Smooth muscle cell (in vitro differentiated cells): ENCODE data around the gene CD300E. TPM values are rescaled to one million over a fixed set of nuclear protein-coding genes. Genes with fewer than 3 reads are reported as not detected.

Experiments used
- DNase-seq: peaks from one replicate; lab custom pipeline; 2025; ENCODE audit not compliant: unreplicated experiment; lab: John Stamatoyannopoulos, UW
- H2AFZ ChIP-seq: fragments of 200-600 bp; sonication (generic); 2 replicates; pipeline ENCODE4 v1.6.0; 2016; ENCODE audit warnings: antibody characterized with exemption, low read depth, mild to moderate bottlenecking
- H3F3A ChIP-seq: fragments of 200-600 bp; sonication (generic); 2 replicates; pipeline ENCODE4 v1.6.0; 2017; ENCODE audit warnings: antibody characterized with exemption, low read depth
- H3K27ac ChIP-seq: fragments of 200-600 bp; sonication (generic); 2 replicates; pipeline ENCODE4 v1.5.1; 2016; ENCODE audit warnings: low read depth, mild to moderate bottlenecking
- H3K27me3 ChIP-seq: fragments of 200-600 bp; sonication (generic); 2 replicates; pipeline ENCODE4 v1.6.1; 2016; ENCODE audit warnings: low read depth, mild to moderate bottlenecking
- H3K36me3 ChIP-seq: fragments of 200-600 bp; sonication (generic); 2 replicates; pipeline ENCODE4 v1.5.1; 2016; ENCODE audit warnings: low read depth
- H3K4me1 ChIP-seq: fragments of 200-600 bp; sonication (generic); 2 replicates; pipeline ENCODE4 v1.5.1; 2016; ENCODE audit warnings: low read depth
- H3K4me2 ChIP-seq: fragments of 200-600 bp; sonication (generic); 2 replicates; pipeline ENCODE4 v1.6.0; 2016; ENCODE audit warnings: mild to moderate bottlenecking
- H3K4me3 ChIP-seq: fragments of 200-600 bp; sonication (generic); 2 replicates; pipeline ENCODE4 v1.5.1; 2016; ENCODE audit warnings: mild to moderate bottlenecking
- H3K79me2 ChIP-seq: fragments of 200-600 bp; sonication (generic); 2 replicates; pipeline ENCODE4 v1.6.0; 2016; ENCODE audit warnings: low read depth, mild to moderate bottlenecking
- H3K9ac ChIP-seq: fragments of 200-600 bp; sonication (generic); 2 replicates; pipeline ENCODE4 v1.6.0; 2016; ENCODE audit warnings: low read depth
- H3K9me3 ChIP-seq: fragments of 200-600 bp; sonication (generic); replicated peaks from 2 replicates; pipeline ENCODE4 v1.5.1; 2016; ENCODE audit warnings: low read depth
- H4K20me1 ChIP-seq: fragments of 200-600 bp; sonication (generic); 2 replicates; pipeline ENCODE4 v1.6.0; 2016; ENCODE audit warnings: low read depth
- CTCF ChIP-seq: fragments of 200-600 bp; sonication (generic); IDR thresholded peaks from 2 replicates; pipeline ENCODE4 v1.5.1; 2017; ENCODE audit warnings: borderline replicate concordance, mild to moderate bottlenecking, antibody characterized with exemption; ENCODE audit not compliant: insufficient read depth, poor library complexity, severe bottlenecking
- whole genome bisulfite sequencing: methylation state at CpG from one replicate; pipeline ENCODE4 v1.1.7; 2016; ENCODE audit warnings: low lambda C conversion rate; 5-methylcytosine and 5-hydroxymethylcytosine counted together
- polyA plus RNA-seq: library from polyadenylated mRNA; unstranded; fragments of >200 nt; fragmentation: Nextera tagmentation; extraction: Ambion mirVana; gene quantifications from 2 replicates; pipeline ENCODE4 v1.2.1, GENCODE V29; 2016
- total RNA-seq: library from RNA; depleted of rRNA; stranded (reverse); fragments of >200 nt; gene quantifications from 2 replicates; pipeline ENCODE4 v1.2.3, GENCODE V29; 2014

Gene CD300E
- total and polyA plus RNA-seq, 2 experiments from 2014 or later: not detected

GRCh38 chr17:74652020-74652419 lies 28.5 kb upstream of the CD300E start:
- no peak overlapping the region for H2AFZ ChIP-seq
- no peaks in the 10 kb centered on the region for H4K20me1 ChIP-seq
- H3K9me3 ChIP-seq: no peaks in the 10 kb centered on the region
- no peaks in the 10 kb centered on the region for H3K36me3 ChIP-seq
- no peak overlapping the region for H3K9ac ChIP-seq
- 69% methylated on average over 3 of the region's 3 CpGs for WGBS
- H3K27me3 ChIP-seq: peaks cover 25% of the 10 kb centered on the region
- H3K4me3 ChIP-seq: no peak overlapping the region
- TF ChIP-seq CTCF: no peak
- no peak for DNase-seq
- H3K4me2 ChIP-seq: no peak overlapping the region
- H3K4me1 ChIP-seq: no peaks in the 10 kb centered on the region
- no peaks in the 10 kb centered on the region for H3K79me2 ChIP-seq
- H3F3A ChIP-seq: peaks cover 8% of the 10 kb centered on the region
- no peak overlapping the region for H3K27ac ChIP-seq

GRCh38 chr17:74649909-74650308 lies 26.4 kb upstream of the CD300E start:
- 24% methylated on average over 6 of the region's 6 CpGs for WGBS
- H3K36me3 ChIP-seq: no peaks in the 10 kb centered on the region

GRCh38 chr17:74647871-74648672 lies 24.5 kb upstream of the CD300E start:
- peaks cover 6% of the 10 kb centered on the region for H3K27me3 ChIP-seq
- no peak overlapping the region for H3K4me2 ChIP-seq
- no peaks in the 10 kb centered on the region for H3K4me1 ChIP-seq
- no peaks in the 10 kb centered on the region for H3K36me3 ChIP-seq
- no peak overlapping the region for H3K9ac ChIP-seq
- H2AFZ ChIP-seq: no peak overlapping the region
- 29% methylated on average over 8 of the region's 9 CpGs for WGBS
- no peak for DNase-seq
- H3K27ac ChIP-seq: no peak overlapping the region
- H4K20me1 ChIP-seq: no peaks in the 10 kb centered on the region
- H3K4me3 ChIP-seq: no peak overlapping the region
- H3K9me3 ChIP-seq: no peaks in the 10 kb centered on the region
- no peak for TF ChIP-seq CTCF
- H3F3A ChIP-seq: peaks cover 8% of the 10 kb centered on the region
- no peaks in the 10 kb centered on the region for H3K79me2 ChIP-seq

More at GRCh38 chr17:74649909-74650308, 26.4 kb upstream of the CD300E start:
- Histone ChIP-seq H3F3A (peaks cover 8% of the 10 kb centered on the region), H3K4me1 (no peaks in the 10 kb centered on the region), H3K27ac (no peak overlapping the region), H4K20me1 (no peaks in the 10 kb centered on the region), H3K9ac (no peak overlapping the region), H3K4me3 (no peak overlapping the region), H3K9me3 (no peaks in the 10 kb centered on the region), H3K4me2 (no peak overlapping the region), H3K79me2 (no peaks in the 10 kb centered on the region), H3K27me3 (peaks cover 20% of the 10 kb centered on the region), H2AFZ (no peak overlapping the region)
- DNase-seq: no peak
- no peak for TF ChIP-seq CTCF

GRCh38 chr17:74646231-74646630 lies 22.7 kb upstream of the CD300E start:
- Histone ChIP-seq H4K20me1 (no peaks in the 10 kb centered on the region), H3K79me2 (no peaks in the 10 kb centered on the region), H3K4me2 (no peak overlapping the region), H3K9me3 (no peaks in the 10 kb centered on the region), H3K36me3 (no peaks in the 10 kb centered on the region), H3F3A (peaks cover 8% of the 10 kb centered on the region), H2AFZ (no peak overlapping the region), H3K27me3 (peaks cover 6% of the 10 kb centered on the region), H3K4me1 (no peaks in the 10 kb centered on the region), H3K27ac (no peak overlapping the region), H3K4me3 (no peak overlapping the region), H3K9ac (no peak overlapping the region)
- peak; percentile 34 for TF ChIP-seq CTCF
- 80% methylated on average over 3 of the region's 3 CpGs for WGBS
- DNase-seq: no peak
